NCI-H2107 treated with DMSO at 0.1 percent for 48 hours (cell line): Measurements from ENCODE around the gene IL4R.

Experiments
- DNase-seq: peaks from one replicate; lab custom pipeline; 2025; ENCODE audit not compliant: unreplicated experiment; lab: John Stamatoyannopoulos, UW

The IL4R gene

GRCh38 chr16:27353853-27354252 lies 40.1 kb downstream of the IL4R start:
- no peak for DNase-seq

GRCh38 chr16:27355610-27356009 lies 41.8 kb downstream of the IL4R start:
- no peak for DNase-seq

GRCh38 chr16:27356794-27357193 lies 43.0 kb downstream of the IL4R start:
- no peak for DNase-seq

- DNase-seq: no peak
Observed at GRCh38 chr16:27359051-27359450, 45.3 kb downstream of the IL4R start.

- no peak for DNase-seq
Observed at GRCh38 chr16:27359615-27360014, 45.8 kb downstream of the IL4R start.

- no peak for DNase-seq
Observed at GRCh38 chr16:27361987-27362386, 48.2 kb downstream of the IL4R start.

- no peak for DNase-seq
Observed at GRCh38 chr16:27362570-27363245, 48.9 kb downstream of the IL4R start.

GRCh38 chr16:27363246-27363632 lies 49.5 kb downstream of the IL4R start:
- DNase-seq: no peak

- no peak for DNase-seq
Observed at GRCh38 chr16:27363797-27364196, 50.0 kb downstream of the IL4R start.

- DNase-seq: no peak
Observed at GRCh38 chr16:27364493-27365141, 50.8 kb downstream of the IL4R start.

GRCh38 chr16:27365142-27366089 lies 51.6 kb downstream of the IL4R start:
- DNase-seq: no peak

- DNase-seq: no peak
Observed at GRCh38 chr16:27366687-27367460, 53.1 kb downstream of the IL4R start.

GRCh38 chr16:27367461-27368357 lies 53.9 kb downstream of the IL4R start:
- DNase-seq: no peak

GRCh38 chr16:27368358-27368722 lies 54.6 kb downstream of the IL4R start:
- DNase-seq: no peak

- DNase-seq: no peak
Observed at GRCh38 chr16:27369806-27370205, 56.0 kb downstream of the IL4R start.

- DNase-seq: no peak
Observed at GRCh38 chr16:27370318-27370717, 56.5 kb downstream of the IL4R start.

- no peak for DNase-seq
Observed at GRCh38 chr16:27373312-27373711, 59.5 kb downstream of the IL4R start.

- DNase-seq: no peak
Observed at GRCh38 chr16:27374221-27374803, 60.5 kb downstream of the IL4R start.

- peak; percentile 25 for DNase-seq
Observed at GRCh38 chr16:27374804-27375425, 61.1 kb downstream of the IL4R start.
